SK-N-SH (cell line): ENCODE data around the gene RFX4. TPM values are rescaled to one million over a fixed set of nuclear protein-coding genes. Genes with fewer than 3 reads are reported as not detected.

Experiments
- CTCF ChIA-PET: fragments of 300-600, 350-600 bp; formaldehyde crosslinking; extraction: SDS; loops from one replicate; lab custom pipeline; 2021; lab: Yijun Ruan, JAX
- POLR2A ChIA-PET: fragments of 350-600 bp; sonication (Branson Sonifier 250); formaldehyde crosslinking; extraction: SDS; loops from one replicate; lab custom pipeline; 2020; ENCODE audit warnings: antibody characterized with exemption, inconsistent platforms; lab: Yijun Ruan, JAX
- DNase-seq: peaks from one replicate; pipeline ENCODE4 v3.0.0; 2012
- H2AFZ ChIP-seq: fragments of 200-600 bp; sonication (generic); 2 replicates; pipeline ENCODE4 v1.8.1; 2016; ENCODE audit warnings: antibody characterized with exemption, mild to moderate bottlenecking, low read depth
- H3F3A ChIP-seq: fragments of 200-600 bp; sonication (generic); replicated peaks from 2 replicates; pipeline ENCODE3; 2016; ENCODE audit warnings: antibody characterized with exemption, mild to moderate bottlenecking; ENCODE audit not compliant: insufficient read depth
- H3K27ac ChIP-seq, 2 experiments: fragments of 200-500 bp in 1 of 2; fragments of 200-600 bp in 1 of 2; sonication (Bioruptor generic) in 1 of 2; sonication (generic), shearing (Covaris generic) in 1 of 2; 2 replicates each; pipeline versions ENCODE4 v1.5.1 to v1.6.1; 2014 to 2016; ENCODE audit warnings: low read depth in 2 of 2, inconsistent platforms in 1 of 2, low read length in 1 of 2, mild to moderate bottlenecking in 1 of 2, mixed read lengths in 1 of 2
- H3K27me3 ChIP-seq: fragments of 200-600 bp; sonication (generic), shearing (Covaris generic); 2 replicates; pipeline ENCODE4 v1.6.1; 2016; ENCODE audit warnings: mixed run types; ENCODE audit not compliant: insufficient read depth
- H3K36me3 ChIP-seq, 2 experiments: fragments of 200-500 bp in 1 of 2; fragments of 200-600 bp in 1 of 2; sonication (Bioruptor generic) in 1 of 2; sonication (generic) in 1 of 2; replicated peaks in 1 of 2; 2 replicates each; pipeline versions ENCODE3 to v1.5.1; 2014 to 2016; ENCODE audit warnings: low read length in 1 of 2, mild to moderate bottlenecking in 1 of 2; ENCODE audit not compliant: insufficient read depth in 2 of 2, control insufficient read depth in 1 of 2
- H3K4me1 ChIP-seq, 2 experiments: fragments of 200-500 bp in 1 of 2; fragments of 200-600 bp in 1 of 2; sonication (Bioruptor generic) in 1 of 2; sonication (generic), shearing (Covaris generic) in 1 of 2; 2 replicates each; pipeline versions ENCODE4 v1.5.1 to v1.6.1; 2014 to 2016; ENCODE audit warnings: low read depth in 1 of 2, low read length in 1 of 2, mixed run types in 1 of 2; ENCODE audit not compliant: insufficient read depth in 2 of 2, control insufficient read depth in 1 of 2
- H3K4me2 ChIP-seq: fragments of 200-600 bp; sonication (generic), shearing (Covaris generic); 2 replicates; pipeline ENCODE4 v1.6.1; 2017; ENCODE audit warnings: mixed run types
- H3K4me3 ChIP-seq, 2 experiments: fragments of 200-500 bp in 1 of 2; fragments of 200-600 bp in 1 of 2; sonication (Bioruptor generic) in 1 of 2; sonication (generic), shearing (Covaris generic) in 1 of 2; 2 replicates each; pipeline versions ENCODE4 v1.5.1 to v1.8.1; 2014 to 2016; ENCODE audit warnings: low read depth in 2 of 2, inconsistent platforms in 1 of 2, low read length in 1 of 2, mild to moderate bottlenecking in 1 of 2, mixed read lengths in 1 of 2, moderate library complexity in 1 of 2
- H3K79me2 ChIP-seq: fragments of 200-600 bp; sonication (generic); 2 replicates; pipeline ENCODE4 v1.8.1; 2017; ENCODE audit warnings: mild to moderate bottlenecking; ENCODE audit not compliant: insufficient read depth
- H3K9ac ChIP-seq: fragments of 200-600 bp; sonication (generic); 2 replicates; pipeline ENCODE4 v1.6.1; 2017; ENCODE audit warnings: mixed run types
- H3K9me2 ChIP-seq: fragments of 200-600 bp; sonication (generic); 2 replicates; pipeline ENCODE4 v1.6.1; 2017; ENCODE audit warnings: mixed run types
- H3K9me3 ChIP-seq: fragments of 200-600 bp; sonication (generic); 2 replicates; pipeline ENCODE4 v1.6.1; 2017; ENCODE audit warnings: mixed run types, mild to moderate bottlenecking, moderate library complexity
- H4K20me1 ChIP-seq: fragments of 200-600 bp; sonication (generic); 2 replicates; pipeline ENCODE4 v1.6.1; 2017; ENCODE audit warnings: mild to moderate bottlenecking, mixed run types; ENCODE audit not compliant: insufficient read depth
- CHD2 ChIP-seq: fragments of 150-350 bp; IDR thresholded peaks from 2 replicates; pipeline ENCODE4 v1.6.1; 2018; ENCODE audit warnings: low read length; ENCODE audit not compliant: partially characterized antibody
- EP300 ChIP-seq, 2 experiments: IDR thresholded peaks; 2 replicates each; pipeline versions ENCODE4 v1.4.0 to v1.6.1; 2012; ENCODE audit warnings: borderline replicate concordance in 1 of 2, low read depth in 1 of 2, low read length in 1 of 2
- FOSL2 ChIP-seq: IDR thresholded peaks from 2 replicates; pipeline ENCODE4 v1.4.0; 2012; ENCODE audit warnings: low read depth, mild to moderate bottlenecking, moderate library complexity, borderline replicate concordance
- GABPA ChIP-seq: IDR thresholded peaks from 2 replicates; pipeline ENCODE4 v1.4.0; 2012; ENCODE audit warnings: low read depth, mild to moderate bottlenecking
- GATA2 ChIP-seq: sonication (generic); formaldehyde crosslinking; IDR thresholded peaks from 2 replicates; pipeline ENCODE4 v1.5.0; 2020; ENCODE audit warnings: mild to moderate bottlenecking, missing genetic modification reagents
- MEF2A ChIP-seq: IDR thresholded peaks from 2 replicates; pipeline ENCODE4 v1.4.0; 2012; ENCODE audit warnings: low read depth, borderline replicate concordance
- NFIC ChIP-seq: IDR thresholded peaks from 2 replicates; pipeline ENCODE4 v1.4.0; 2012; ENCODE audit warnings: borderline replicate concordance
- POLR2AphosphoS5 ChIP-seq: IDR thresholded peaks from 2 replicates; pipeline ENCODE4 v1.6.1; 2012; ENCODE audit warnings: low read depth, low read length
- RCOR1 ChIP-seq: fragments of 150-350 bp; IDR thresholded peaks from 2 replicates; pipeline ENCODE4 v1.6.1; 2017; ENCODE audit warnings: antibody characterized with exemption, low read length
- RFX5 ChIP-seq: IDR thresholded peaks from 2 replicates; pipeline ENCODE4 v1.6.1; 2012; ENCODE audit warnings: mild to moderate bottlenecking, improper control_type of control experiment, low read length
- RXRA ChIP-seq: IDR thresholded peaks from 2 replicates; pipeline ENCODE4 v1.4.0; 2012; ENCODE audit warnings: low read depth, mild to moderate bottlenecking, borderline replicate concordance
- SMC3 ChIP-seq: IDR thresholded peaks from 2 replicates; pipeline ENCODE4 v1.6.1; 2012; ENCODE audit warnings: low read depth, low read length, improper control_type of control experiment
- TAF1 ChIP-seq: IDR thresholded peaks from 2 replicates; pipeline ENCODE4 v1.6.1; 2012; ENCODE audit warnings: low read depth, mild to moderate bottlenecking, low read length, moderate library complexity, borderline replicate concordance
- TCF12 ChIP-seq: IDR thresholded peaks from 2 replicates; pipeline ENCODE4 v1.4.0; 2012
- YY1 ChIP-seq: IDR thresholded peaks from 2 replicates; pipeline ENCODE4 v1.4.0; 2012; ENCODE audit warnings: low read depth, mild to moderate bottlenecking
- WGBS: methylation state at CpG from one replicate; pipeline ENCODE4 v1.1.6; 2017; ENCODE audit warnings: low lambda C conversion rate; 5-methylcytosine and 5-hydroxymethylcytosine counted together
- polyA plus RNA-seq, 3 experiments: library from polyadenylated mRNA; depleted of rRNA; stranded (reverse); fragments of >200 nt; gene quantifications; 2 replicates each; pipeline ENCODE4 v1.2.3, GENCODE V29; 2012
- TF ChIP-seq, protein P1 (sequence below): fragments of 150-350 bp; IDR thresholded peaks from 2 replicates; pipeline ENCODE4 v1.6.1; 2016; ENCODE audit warnings: mild to moderate bottlenecking, low read depth, low read length
- TF ChIP-seq, protein P2 (sequence below): IDR thresholded peaks from 2 replicates; pipeline ENCODE4 v1.4.0; 2012; ENCODE audit warnings: low read depth
- TF ChIP-seq, protein P3 (sequence below): fragments of 200-600 bp; sonication (generic); IDR thresholded peaks from 2 replicates; pipeline ENCODE4 v1.6.1; 2017; ENCODE audit warnings: antibody characterized with exemption, mild to moderate bottlenecking, moderate library complexity
- TF ChIP-seq, protein P4 (sequence below): IDR thresholded peaks from 2 replicates; pipeline ENCODE4 v1.4.0; 2012; ENCODE audit warnings: low read depth, borderline replicate concordance
- TF ChIP-seq, protein P5 (sequence below): IDR thresholded peaks from 2 replicates; pipeline ENCODE4 v1.6.1; 2012; ENCODE audit warnings: mild to moderate bottlenecking, low read depth, low read length, moderate library complexity
- TF ChIP-seq, protein P6 (sequence below): fragments of 150-350 bp; IDR thresholded peaks from 2 replicates; pipeline ENCODE4 v1.6.1; 2017; ENCODE audit warnings: antibody characterized with exemption, low read length, low read depth, borderline replicate concordance

RFX4 gene
- polyA plus RNA-seq, 1 of the 3 experiments (the other 2 are of a cell fraction), result not detected

DNA sequence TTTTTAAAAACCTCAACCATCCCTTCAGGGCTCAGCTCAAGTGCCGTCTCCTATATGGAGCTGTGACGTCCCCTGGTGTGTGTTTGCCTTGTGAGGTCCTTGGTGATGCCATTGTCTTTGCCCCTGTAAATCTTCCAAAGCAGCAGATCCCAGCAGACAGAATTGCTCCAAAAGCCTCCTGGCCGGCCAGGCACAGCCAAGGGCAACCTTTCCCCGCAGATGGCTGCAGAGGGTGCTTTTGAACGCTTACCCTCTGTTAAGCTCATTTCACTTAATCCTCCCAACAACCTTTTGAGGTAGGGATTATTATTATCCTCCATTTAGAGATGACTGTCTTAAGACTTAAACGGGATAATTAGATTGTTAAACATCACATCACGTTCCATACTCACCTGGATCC lies 51.4 kb downstream of the RFX4 start (continued):
- TF ChIP-seq, protein P1, sequence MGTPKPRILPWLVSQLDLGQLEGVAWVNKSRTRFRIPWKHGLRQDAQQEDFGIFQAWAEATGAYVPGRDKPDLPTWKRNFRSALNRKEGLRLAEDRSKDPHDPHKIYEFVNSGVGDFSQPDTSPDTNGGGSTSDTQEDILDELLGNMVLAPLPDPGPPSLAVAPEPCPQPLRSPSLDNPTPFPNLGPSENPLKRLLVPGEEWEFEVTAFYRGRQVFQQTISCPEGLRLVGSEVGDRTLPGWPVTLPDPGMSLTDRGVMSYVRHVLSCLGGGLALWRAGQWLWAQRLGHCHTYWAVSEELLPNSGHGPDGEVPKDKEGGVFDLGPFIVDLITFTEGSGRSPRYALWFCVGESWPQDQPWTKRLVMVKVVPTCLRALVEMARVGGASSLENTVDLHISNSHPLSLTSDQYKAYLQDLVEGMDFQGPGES, result no peak
- TF ChIP-seq RFX5, result no peak
- TF ChIP-seq RXRA, result no peak
- TF ChIP-seq GABPA, result no peak
- no peak for TF ChIP-seq MEF2A

DNA sequence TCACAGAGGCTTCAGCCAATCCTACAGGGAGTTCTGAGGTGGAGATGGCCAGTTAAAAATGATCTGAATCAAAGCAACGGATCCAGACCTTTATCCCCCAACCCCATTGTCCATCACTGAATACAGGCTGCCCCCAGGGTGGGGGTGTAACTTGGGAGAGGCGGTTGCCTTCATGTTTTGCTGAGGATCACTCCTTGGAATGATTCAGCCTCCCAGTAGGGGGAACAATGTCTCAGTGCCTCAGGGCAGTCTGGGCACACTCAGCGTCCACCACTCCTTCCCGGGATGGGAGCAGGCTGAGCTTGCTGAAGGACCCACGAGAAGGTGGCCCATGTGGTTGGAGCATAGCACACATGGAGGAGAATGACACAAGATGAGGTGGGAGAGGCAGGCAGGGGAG lies 60.2 kb downstream of the RFX4 start:
- Histone ChIP-seq H3K9me2 (no peaks in the 10 kb centered on the region), H3K27ac (no peak overlapping the region), H3K9me3 (no peaks in the 10 kb centered on the region), H4K20me1 (no peaks in the 10 kb centered on the region), H3K4me3 (no peak overlapping the region), H3K79me2 (no peaks in the 10 kb centered on the region), H3K27me3 (no peaks in the 10 kb centered on the region), H2AFZ (no peak overlapping the region), H3F3A (no peaks in the 10 kb centered on the region), H3K4me1 (no peaks in the 10 kb centered on the region), H3K36me3 (no peaks in the 10 kb centered on the region), H3K4me2 (no peak overlapping the region), H3K9ac (no peak overlapping the region)
- no peak for DNase-seq
- TF ChIP-seq CHD2, result no peak
- no peak for TF ChIP-seq TCF12
- no peak for TF ChIP-seq RXRA
- no peak for TF ChIP-seq SMC3
- no peak for TF ChIP-seq TAF1
- TF ChIP-seq, protein P2, sequence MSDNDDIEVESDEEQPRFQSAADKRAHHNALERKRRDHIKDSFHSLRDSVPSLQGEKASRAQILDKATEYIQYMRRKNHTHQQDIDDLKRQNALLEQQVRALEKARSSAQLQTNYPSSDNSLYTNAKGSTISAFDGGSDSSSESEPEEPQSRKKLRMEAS, result no peak
- TF ChIP-seq YY1, result no peak
- no peak for TF ChIP-seq NFIC
- no peak for TF ChIP-seq POLR2AphosphoS5
- no peak for TF ChIP-seq GABPA
- TF ChIP-seq FOSL2, result no peak
- TF ChIP-seq, protein P3, sequence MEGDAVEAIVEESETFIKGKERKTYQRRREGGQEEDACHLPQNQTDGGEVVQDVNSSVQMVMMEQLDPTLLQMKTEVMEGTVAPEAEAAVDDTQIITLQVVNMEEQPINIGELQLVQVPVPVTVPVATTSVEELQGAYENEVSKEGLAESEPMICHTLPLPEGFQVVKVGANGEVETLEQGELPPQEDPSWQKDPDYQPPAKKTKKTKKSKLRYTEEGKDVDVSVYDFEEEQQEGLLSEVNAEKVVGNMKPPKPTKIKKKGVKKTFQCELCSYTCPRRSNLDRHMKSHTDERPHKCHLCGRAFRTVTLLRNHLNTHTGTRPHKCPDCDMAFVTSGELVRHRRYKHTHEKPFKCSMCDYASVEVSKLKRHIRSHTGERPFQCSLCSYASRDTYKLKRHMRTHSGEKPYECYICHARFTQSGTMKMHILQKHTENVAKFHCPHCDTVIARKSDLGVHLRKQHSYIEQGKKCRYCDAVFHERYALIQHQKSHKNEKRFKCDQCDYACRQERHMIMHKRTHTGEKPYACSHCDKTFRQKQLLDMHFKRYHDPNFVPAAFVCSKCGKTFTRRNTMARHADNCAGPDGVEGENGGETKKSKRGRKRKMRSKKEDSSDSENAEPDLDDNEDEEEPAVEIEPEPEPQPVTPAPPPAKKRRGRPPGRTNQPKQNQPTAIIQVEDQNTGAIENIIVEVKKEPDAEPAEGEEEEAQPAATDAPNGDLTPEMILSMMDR, result no peak
- no peak for TF ChIP-seq RCOR1
- TF ChIP-seq, protein P4, sequence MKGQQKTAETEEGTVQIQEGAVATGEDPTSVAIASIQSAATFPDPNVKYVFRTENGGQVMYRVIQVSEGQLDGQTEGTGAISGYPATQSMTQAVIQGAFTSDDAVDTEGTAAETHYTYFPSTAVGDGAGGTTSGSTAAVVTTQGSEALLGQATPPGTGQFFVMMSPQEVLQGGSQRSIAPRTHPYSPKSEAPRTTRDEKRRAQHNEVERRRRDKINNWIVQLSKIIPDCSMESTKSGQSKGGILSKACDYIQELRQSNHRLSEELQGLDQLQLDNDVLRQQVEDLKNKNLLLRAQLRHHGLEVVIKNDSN, result no peak
- TF ChIP-seq MEF2A, result no peak
- TF ChIP-seq, protein P5, sequence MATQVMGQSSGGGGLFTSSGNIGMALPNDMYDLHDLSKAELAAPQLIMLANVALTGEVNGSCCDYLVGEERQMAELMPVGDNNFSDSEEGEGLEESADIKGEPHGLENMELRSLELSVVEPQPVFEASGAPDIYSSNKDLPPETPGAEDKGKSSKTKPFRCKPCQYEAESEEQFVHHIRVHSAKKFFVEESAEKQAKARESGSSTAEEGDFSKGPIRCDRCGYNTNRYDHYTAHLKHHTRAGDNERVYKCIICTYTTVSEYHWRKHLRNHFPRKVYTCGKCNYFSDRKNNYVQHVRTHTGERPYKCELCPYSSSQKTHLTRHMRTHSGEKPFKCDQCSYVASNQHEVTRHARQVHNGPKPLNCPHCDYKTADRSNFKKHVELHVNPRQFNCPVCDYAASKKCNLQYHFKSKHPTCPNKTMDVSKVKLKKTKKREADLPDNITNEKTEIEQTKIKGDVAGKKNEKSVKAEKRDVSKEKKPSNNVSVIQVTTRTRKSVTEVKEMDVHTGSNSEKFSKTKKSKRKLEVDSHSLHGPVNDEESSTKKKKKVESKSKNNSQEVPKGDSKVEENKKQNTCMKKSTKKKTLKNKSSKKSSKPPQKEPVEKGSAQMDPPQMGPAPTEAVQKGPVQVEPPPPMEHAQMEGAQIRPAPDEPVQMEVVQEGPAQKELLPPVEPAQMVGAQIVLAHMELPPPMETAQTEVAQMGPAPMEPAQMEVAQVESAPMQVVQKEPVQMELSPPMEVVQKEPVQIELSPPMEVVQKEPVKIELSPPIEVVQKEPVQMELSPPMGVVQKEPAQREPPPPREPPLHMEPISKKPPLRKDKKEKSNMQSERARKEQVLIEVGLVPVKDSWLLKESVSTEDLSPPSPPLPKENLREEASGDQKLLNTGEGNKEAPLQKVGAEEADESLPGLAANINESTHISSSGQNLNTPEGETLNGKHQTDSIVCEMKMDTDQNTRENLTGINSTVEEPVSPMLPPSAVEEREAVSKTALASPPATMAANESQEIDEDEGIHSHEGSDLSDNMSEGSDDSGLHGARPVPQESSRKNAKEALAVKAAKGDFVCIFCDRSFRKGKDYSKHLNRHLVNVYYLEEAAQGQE, result no peak
- TF ChIP-seq, protein P1, result no peak
- TF ChIP-seq, protein P6, sequence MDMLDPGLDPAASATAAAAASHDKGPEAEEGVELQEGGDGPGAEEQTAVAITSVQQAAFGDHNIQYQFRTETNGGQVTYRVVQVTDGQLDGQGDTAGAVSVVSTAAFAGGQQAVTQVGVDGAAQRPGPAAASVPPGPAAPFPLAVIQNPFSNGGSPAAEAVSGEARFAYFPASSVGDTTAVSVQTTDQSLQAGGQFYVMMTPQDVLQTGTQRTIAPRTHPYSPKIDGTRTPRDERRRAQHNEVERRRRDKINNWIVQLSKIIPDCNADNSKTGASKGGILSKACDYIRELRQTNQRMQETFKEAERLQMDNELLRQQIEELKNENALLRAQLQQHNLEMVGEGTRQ, result no peak
- TF ChIP-seq EP300 (IDR thresholded peaks at IDR 0.05; ENCODE audit: borderline replicate concordance in 1 of 2, low read depth in 1 of 2, low read length in 1 of 2), result no peak
- TF ChIP-seq GATA2 (CRISPR knock-in tag), result no peak
- WGBS, result 21% methylated on average over 5 of the region's 5 CpGs
- ChIA-PET CTCF (no interaction called here), POLR2A (no interaction called here)
